Measurements from ENCODE around the gene BCLAF1.

- TF ChIP-seq CTCF (IDR thresholded peaks at IDR 0.05) (peak in 1 of 6 experiments; percentile 5), POLR2A (IDR thresholded peaks at IDR 0.05) (no peak)
Observed at GRCh38 chr6:136338486-136338885, 48.8 kb upstream of the BCLAF1 start.
